Measurements from ENCODE around the gene NEDD8.

DNA sequence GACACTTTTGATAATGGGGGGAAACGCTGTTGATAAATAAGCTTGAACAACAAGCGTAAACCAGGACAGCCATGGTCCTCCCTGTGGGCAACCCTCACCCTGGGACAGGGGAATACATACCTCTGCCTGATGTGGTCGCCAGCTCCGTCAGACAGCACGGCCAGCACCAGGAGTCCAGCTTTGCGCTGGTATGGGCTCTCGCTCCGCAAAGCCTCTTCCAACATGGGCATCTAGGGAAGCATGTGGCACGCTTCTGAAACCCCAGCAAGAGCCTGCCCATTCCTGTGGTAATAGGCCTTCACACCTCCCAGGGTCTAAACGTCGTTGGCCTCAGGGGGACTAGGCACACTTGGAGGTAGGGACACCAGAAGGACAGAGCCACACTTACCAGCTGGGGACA lies 46.4 kb downstream of the NEDD8 start:
- TF ChIP-seq, protein P1, sequence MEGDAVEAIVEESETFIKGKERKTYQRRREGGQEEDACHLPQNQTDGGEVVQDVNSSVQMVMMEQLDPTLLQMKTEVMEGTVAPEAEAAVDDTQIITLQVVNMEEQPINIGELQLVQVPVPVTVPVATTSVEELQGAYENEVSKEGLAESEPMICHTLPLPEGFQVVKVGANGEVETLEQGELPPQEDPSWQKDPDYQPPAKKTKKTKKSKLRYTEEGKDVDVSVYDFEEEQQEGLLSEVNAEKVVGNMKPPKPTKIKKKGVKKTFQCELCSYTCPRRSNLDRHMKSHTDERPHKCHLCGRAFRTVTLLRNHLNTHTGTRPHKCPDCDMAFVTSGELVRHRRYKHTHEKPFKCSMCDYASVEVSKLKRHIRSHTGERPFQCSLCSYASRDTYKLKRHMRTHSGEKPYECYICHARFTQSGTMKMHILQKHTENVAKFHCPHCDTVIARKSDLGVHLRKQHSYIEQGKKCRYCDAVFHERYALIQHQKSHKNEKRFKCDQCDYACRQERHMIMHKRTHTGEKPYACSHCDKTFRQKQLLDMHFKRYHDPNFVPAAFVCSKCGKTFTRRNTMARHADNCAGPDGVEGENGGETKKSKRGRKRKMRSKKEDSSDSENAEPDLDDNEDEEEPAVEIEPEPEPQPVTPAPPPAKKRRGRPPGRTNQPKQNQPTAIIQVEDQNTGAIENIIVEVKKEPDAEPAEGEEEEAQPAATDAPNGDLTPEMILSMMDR (IDR thresholded peaks at IDR 0.05): no peak
- no peak for TF ChIP-seq POLR2A (IDR thresholded peaks at IDR 0.05)
